Heart left ventricle (tissue), 13 donors: ENCODE results near the gene GTPBP6.

Experiments
- CTCF ChIP-seq, 12 donors: fragments of 200-600 bp; sonication (generic) in 4 of 12; IDR thresholded peaks; one replicate each; pipeline versions ENCODE4 v1.5.0 to v1.8.0; 2018 to 2022; ENCODE audit warnings: antibody characterized with exemption in 12 of 12, mild to moderate bottlenecking in 5 of 12
- POLR2A ChIP-seq, 2 donors: fragments of 450-650 bp; IDR thresholded peaks; one replicate each; pipeline ENCODE4 v1.6.1; 2017; ENCODE audit warnings: antibody characterized with exemption in 2 of 2, mild to moderate bottlenecking in 2 of 2, moderate library complexity in 2 of 2
- donor health status: ischemic (EF 13 %, LVEDD 7.1; RV severe dilation, severe dysfunction).
- donor health status: DM: no; HTN: yes; CAD: no.
- donor health status: DM: no; HTN: no; CAD: no.
- donor health status: ischemic (EF 25% LVEDD 6.9; RV normal size, moderate dysfunction).
- donor health status: ischemic (EF 25% LVEDD 5.7; RV mildly dilated, moderate dysfunction).
- donor health status: ischemic (EF 35%, LVEDD 5.7; RV mildly dilated, moderate dysfunction).
- donor health status: nonischemic (EF 11% LVEDD 7.7; RV severe dilation, severe dysfunction).
- donor health status: DM: yes; HTN: yes; CAD: no.
- donor health status: PGD.
- donor health status: ischemic (EF 29% LVEDD 5.4; RV normal size, mild dysfunction).
- donor health status: nonischemic (EF 23%, LVEDD 6.1; RV moderate dilation, normal function).

GRCh38 chrX:311156-312129, 7.2 kb downstream of the GTPBP6 start:
- TF ChIP-seq CTCF (IDR thresholded peaks at IDR 0.05) = no peak
- TF ChIP-seq POLR2A (IDR thresholded peaks at IDR 0.05) = no peak
